ENCODE results near the gene PSMD3.

DNA sequence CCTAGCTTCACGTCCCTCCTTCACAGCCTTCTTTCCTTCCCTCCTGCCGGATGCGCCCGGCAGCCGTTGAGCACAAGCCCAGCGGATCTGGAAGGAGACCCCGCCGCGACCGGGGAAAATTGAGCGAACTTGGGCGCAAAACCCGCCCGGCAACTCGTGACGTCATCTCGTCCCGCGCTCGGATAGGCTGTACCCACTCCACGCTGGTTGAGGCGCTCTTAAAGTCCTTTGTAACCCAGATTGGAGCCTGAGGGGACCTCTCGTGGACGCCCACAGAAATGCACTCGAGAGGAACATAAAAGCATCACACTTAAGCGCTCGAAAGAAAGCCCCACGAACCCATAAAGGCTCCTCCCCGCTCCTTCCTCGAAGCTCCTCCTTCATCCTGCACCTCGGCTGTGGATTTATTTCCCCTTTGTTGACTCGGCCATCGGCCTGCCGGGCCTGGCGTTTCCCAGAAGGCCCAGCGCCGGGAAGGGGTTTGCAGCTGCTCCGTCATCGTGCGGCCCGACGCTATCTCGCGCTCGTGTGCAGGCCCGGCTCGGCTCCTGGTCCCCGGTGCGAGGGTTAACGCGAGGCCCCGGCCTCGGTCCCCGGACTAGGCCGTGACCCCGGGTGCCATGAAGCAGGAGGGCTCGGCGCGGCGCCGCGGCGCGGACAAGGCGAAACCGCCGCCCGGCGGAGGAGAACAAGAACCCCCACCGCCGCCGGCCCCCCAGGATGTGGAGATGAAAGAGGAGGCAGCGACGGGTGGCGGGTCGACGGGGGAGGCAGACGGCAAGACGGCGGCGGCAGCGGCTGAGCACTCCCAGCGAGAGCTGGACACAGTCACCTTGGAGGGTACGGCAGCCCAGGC lies at the start of gene PSMD3:
- TF ChIP-seq, protein P1, sequence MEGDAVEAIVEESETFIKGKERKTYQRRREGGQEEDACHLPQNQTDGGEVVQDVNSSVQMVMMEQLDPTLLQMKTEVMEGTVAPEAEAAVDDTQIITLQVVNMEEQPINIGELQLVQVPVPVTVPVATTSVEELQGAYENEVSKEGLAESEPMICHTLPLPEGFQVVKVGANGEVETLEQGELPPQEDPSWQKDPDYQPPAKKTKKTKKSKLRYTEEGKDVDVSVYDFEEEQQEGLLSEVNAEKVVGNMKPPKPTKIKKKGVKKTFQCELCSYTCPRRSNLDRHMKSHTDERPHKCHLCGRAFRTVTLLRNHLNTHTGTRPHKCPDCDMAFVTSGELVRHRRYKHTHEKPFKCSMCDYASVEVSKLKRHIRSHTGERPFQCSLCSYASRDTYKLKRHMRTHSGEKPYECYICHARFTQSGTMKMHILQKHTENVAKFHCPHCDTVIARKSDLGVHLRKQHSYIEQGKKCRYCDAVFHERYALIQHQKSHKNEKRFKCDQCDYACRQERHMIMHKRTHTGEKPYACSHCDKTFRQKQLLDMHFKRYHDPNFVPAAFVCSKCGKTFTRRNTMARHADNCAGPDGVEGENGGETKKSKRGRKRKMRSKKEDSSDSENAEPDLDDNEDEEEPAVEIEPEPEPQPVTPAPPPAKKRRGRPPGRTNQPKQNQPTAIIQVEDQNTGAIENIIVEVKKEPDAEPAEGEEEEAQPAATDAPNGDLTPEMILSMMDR (IDR thresholded peaks at IDR 0.05; ENCODE audit: low read depth, low read length), result peak; percentile 73
- no peak for TF ChIP-seq EZH2phosphoT487 (IDR thresholded peaks at IDR 0.05; ENCODE audit: low read depth)
